HUDEP-2 (cell line): ENCODE results near the gene NFE2L2.
"Not testable (repeated sequence)": the region's sequence is repeated elsewhere in the genome, so short reads cannot be mapped to it uniquely, and the experiment has no call there.

ENCODE experiments used
- DNase-seq, 76 experiments: peaks; one replicate each; lab custom pipeline; 2025; ENCODE audit not compliant: unreplicated experiment in 76 of 76; lab: John Stamatoyannopoulos, UW

NFE2L2 gene

GRCh38 chr2:177264693-177265587 lies at the start of gene NFE2L2:
NFE2L2 (minus strand) TSS chr2:177264727; CDS start chr2:177264576, 151 bp downstream.
- DNase-seq: peak; percentile 56 to 98 (median 92)

GRCh38 chr2:177314194-177314593 lies 49.7 kb upstream of the NFE2L2 start:
- no peak for DNase-seq

- no peak for DNase-seq
Measured at GRCh38 chr2:177313162-177313781, 48.7 kb upstream of the NFE2L2 start.

- no peak for DNase-seq
Measured at GRCh38 chr2:177312562-177312961, 48.0 kb upstream of the NFE2L2 start.

- not testable (repeated sequence) for DNase-seq
Measured at GRCh38 chr2:177309672-177310309, 45.3 kb upstream of the NFE2L2 start.

GRCh38 chr2:177306550-177306949 lies 42.0 kb upstream of the NFE2L2 start:
- DNase-seq: peak in 3 of 76 experiments; percentile 3 to 7 (median 7)

GRCh38 chr2:177303939-177304338 lies 39.4 kb upstream of the NFE2L2 start:
- DNase-seq: no peak

GRCh38 chr2:177302552-177302951 lies 38.0 kb upstream of the NFE2L2 start:
- no peak for DNase-seq

- DNase-seq: no peak
Measured at GRCh38 chr2:177298191-177298590, 33.7 kb upstream of the NFE2L2 start.

GRCh38 chr2:177296040-177296439 lies 31.5 kb upstream of the NFE2L2 start:
- peak in 11 of 76 experiments; percentile 8 to 36 (median 15) for DNase-seq

GRCh38 chr2:177295484-177295883 lies 31.0 kb upstream of the NFE2L2 start:
- DNase-seq: no peak

- DNase-seq: no peak
Measured at GRCh38 chr2:177291701-177292100, 27.2 kb upstream of the NFE2L2 start.

- DNase-seq: no peak
Measured at GRCh38 chr2:177289824-177290628, 25.5 kb upstream of the NFE2L2 start.

- DNase-seq: no peak
Measured at GRCh38 chr2:177287814-177288213, 23.3 kb upstream of the NFE2L2 start.

- DNase-seq: no peak
Measured at GRCh38 chr2:177285892-177286715, 21.6 kb upstream of the NFE2L2 start.

- no peak for DNase-seq
Measured at GRCh38 chr2:177284531-177284930, 20.0 kb upstream of the NFE2L2 start.

- DNase-seq: no peak
Measured at GRCh38 chr2:177283906-177284305, 19.4 kb upstream of the NFE2L2 start.

GRCh38 chr2:177282787-177283572 lies 18.5 kb upstream of the NFE2L2 start:
- no peak for DNase-seq

- DNase-seq: peak in 3 of 76 experiments; percentile 8 to 10 (median 10)
Measured at GRCh38 chr2:177282181-177282641, 17.7 kb upstream of the NFE2L2 start.
